Measurements from ENCODE around the gene BCAS1.

DNA sequence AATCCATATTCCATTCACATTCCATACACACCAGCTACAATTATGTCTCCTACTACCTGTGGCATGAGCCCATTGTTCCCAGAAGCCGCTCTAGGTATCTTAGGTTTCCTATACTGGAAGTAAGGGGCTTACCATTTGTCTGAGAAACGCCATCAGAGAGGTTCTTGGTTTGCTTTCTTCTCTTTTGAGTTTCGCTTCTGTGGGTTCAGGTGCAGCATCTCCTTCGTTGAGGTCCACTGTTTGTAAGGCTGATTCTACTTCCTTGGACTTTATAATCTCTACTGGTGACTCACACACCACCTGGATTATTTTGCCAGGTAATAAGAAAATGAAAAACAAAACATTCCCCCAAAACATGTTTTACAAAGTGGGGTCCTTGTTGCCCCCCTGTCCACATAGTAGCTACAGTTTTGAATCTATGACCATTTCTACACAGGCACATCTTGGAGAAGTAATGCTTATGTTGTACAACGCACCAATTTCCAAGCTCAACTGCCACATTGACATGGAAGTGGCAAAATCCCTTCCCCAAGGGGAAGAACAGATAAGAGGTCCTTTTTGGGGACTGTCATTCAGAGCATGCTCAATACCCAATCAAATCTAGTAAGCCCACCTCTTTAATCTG is 103.5 kb downstream of the BCAS1 start:
- no peak for TF ChIP-seq POLR2A (IDR thresholded peaks at IDR 0.05)
- TF ChIP-seq, protein P1, sequence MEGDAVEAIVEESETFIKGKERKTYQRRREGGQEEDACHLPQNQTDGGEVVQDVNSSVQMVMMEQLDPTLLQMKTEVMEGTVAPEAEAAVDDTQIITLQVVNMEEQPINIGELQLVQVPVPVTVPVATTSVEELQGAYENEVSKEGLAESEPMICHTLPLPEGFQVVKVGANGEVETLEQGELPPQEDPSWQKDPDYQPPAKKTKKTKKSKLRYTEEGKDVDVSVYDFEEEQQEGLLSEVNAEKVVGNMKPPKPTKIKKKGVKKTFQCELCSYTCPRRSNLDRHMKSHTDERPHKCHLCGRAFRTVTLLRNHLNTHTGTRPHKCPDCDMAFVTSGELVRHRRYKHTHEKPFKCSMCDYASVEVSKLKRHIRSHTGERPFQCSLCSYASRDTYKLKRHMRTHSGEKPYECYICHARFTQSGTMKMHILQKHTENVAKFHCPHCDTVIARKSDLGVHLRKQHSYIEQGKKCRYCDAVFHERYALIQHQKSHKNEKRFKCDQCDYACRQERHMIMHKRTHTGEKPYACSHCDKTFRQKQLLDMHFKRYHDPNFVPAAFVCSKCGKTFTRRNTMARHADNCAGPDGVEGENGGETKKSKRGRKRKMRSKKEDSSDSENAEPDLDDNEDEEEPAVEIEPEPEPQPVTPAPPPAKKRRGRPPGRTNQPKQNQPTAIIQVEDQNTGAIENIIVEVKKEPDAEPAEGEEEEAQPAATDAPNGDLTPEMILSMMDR (IDR thresholded peaks at IDR 0.05), result no peak

Data from body of pancreas (tissue), 4 donors.